Nephron progenitor cell (in vitro differentiated cells): ENCODE measurements around the gene ACAA2.

Experiments
- DNase-seq: peaks from one replicate; pipeline ENCODE4 v3.0.0; 2021
- H3K27ac Mint-ChIP-seq: 2 replicates; pipeline ENCODE4 v1.8.0; 2021; ENCODE audit warnings: mild to moderate bottlenecking, moderate library complexity, mixed read lengths
- H3K27me3 Mint-ChIP-seq: 2 replicates; pipeline ENCODE4 v1.8.0; 2021; ENCODE audit warnings: mild to moderate bottlenecking, low read depth, mixed read lengths; ENCODE audit not compliant: poor library complexity
- H3K36me3 Mint-ChIP-seq: 2 replicates; pipeline ENCODE4 v1.8.0; 2021; ENCODE audit warnings: low read depth, mixed read lengths
- H3K4me1 Mint-ChIP-seq: 2 replicates; pipeline ENCODE4 v1.8.0; 2021; ENCODE audit warnings: mixed read lengths
- H3K4me3 Mint-ChIP-seq: 2 replicates; pipeline ENCODE4 v1.8.0; 2021; ENCODE audit warnings: mild to moderate bottlenecking, moderate library complexity, mixed read lengths
- H3K9me3 Mint-ChIP-seq: 2 replicates; pipeline ENCODE4 v1.8.0; 2021; ENCODE audit warnings: mild to moderate bottlenecking, moderate library complexity, mixed read lengths
- CTCF ChIP-seq: fragments of 200-600 bp; sonication (generic); IDR thresholded peaks from 2 replicates; pipeline ENCODE4 v1.5.0; 2021; ENCODE audit warnings: antibody characterized with exemption

Gene ACAA2

DNA sequence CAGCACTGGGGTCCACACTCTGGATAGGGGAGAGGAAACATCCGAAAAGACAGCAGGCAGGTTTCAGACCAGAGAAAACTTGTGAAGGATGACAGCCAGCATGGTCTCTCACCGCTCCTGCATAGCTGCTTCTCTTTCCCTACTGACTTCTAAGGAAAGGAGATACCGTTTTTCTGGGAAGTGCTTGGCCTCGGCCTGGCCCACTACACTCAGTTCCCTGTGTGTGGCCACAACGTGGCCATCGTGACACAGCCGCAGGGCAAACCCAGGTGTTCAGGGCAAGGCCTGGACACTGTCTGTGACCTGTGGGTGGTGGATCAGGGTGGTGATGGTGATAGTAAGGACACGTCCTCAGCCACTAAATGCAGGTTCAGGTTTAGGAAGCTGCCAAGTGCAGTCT lies 34.2 kb upstream of the ACAA2 start:
- TF ChIP-seq CTCF = no peak
- Mint-ChIP-seq H3K4me1 (peaks cover 29% of the 10 kb centered on the region), H3K27ac (no peak overlapping the region), H3K4me3 (no peak overlapping the region), H3K36me3 (no peaks in the 10 kb centered on the region), H3K27me3 (no peaks in the 10 kb centered on the region), H3K9me3 (no peaks in the 10 kb centered on the region)
- no peak for DNase-seq

GRCh38 chr18:49846718-49847470 lies 33.6 kb upstream of the ACAA2 start:
- no peak for TF ChIP-seq CTCF
- Mint-ChIP-seq H3K9me3 (no peaks in the 10 kb centered on the region), H3K4me3 (no peak overlapping the region), H3K27ac (no peak overlapping the region), H3K36me3 (no peaks in the 10 kb centered on the region), H3K4me1 (peaks cover 29% of the 10 kb centered on the region), H3K27me3 (no peaks in the 10 kb centered on the region)
- DNase-seq = no peak

DNA sequence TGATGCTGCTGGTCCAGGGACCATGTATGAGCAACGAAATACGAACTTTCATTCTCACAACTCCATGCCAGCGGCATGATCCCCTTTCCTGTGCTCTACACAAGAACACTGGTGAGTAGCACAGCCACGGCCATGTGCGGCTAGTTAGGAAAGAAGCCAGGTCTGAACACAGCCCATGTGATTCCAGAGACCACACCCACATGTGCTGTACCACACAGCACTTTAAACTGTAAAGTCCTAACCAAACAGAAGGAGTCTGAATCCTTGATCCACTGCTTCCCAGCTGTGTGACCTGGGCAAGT lies 33.0 kb upstream of the ACAA2 start:
- H3K4me3 Mint-ChIP-seq = no peak overlapping the region
- no peak for DNase-seq
- no peak for TF ChIP-seq CTCF

GRCh38 chr18:49845629-49846360 lies 32.5 kb upstream of the ACAA2 start:
- DNase-seq = no peak
- Mint-ChIP-seq H3K36me3 (no peaks in the 10 kb centered on the region), H3K9me3 (no peaks in the 10 kb centered on the region), H3K4me1 (peaks cover 29% of the 10 kb centered on the region), H3K27me3 (no peaks in the 10 kb centered on the region), H3K27ac (no peak overlapping the region), H3K4me3 (no peak overlapping the region)
- no peak for TF ChIP-seq CTCF

More for the DNA sequence above, 33.0 kb upstream of the ACAA2 start:
- Mint-ChIP-seq H3K27me3 (no peaks in the 10 kb centered on the region), H3K27ac (no peak overlapping the region), H3K9me3 (no peaks in the 10 kb centered on the region), H3K36me3 (no peaks in the 10 kb centered on the region), H3K4me1 (peaks cover 29% of the 10 kb centered on the region)

- Mint-ChIP-seq H3K27ac (no peak overlapping the region), H3K27me3 (no peaks in the 10 kb centered on the region), H3K36me3 (no peaks in the 10 kb centered on the region), H3K4me1 (peaks cover 28% of the 10 kb centered on the region), H3K4me3 (no peak overlapping the region), H3K9me3 (no peaks in the 10 kb centered on the region)
- DNase-seq = no peak
- TF ChIP-seq CTCF = no peak
Observed at GRCh38 chr18:49844903-49845302, 31.6 kb upstream of the ACAA2 start.
